Smooth muscle cell (in vitro differentiated cells): ENCODE measurements around the gene SPA17. TPM values are rescaled to one million over a fixed set of nuclear protein-coding genes. Genes with fewer than 3 reads are reported as not detected.
A peak's percentile ranks its signal among the peaks of the same experiment; 100 is the strongest.

Experiments
- DNase-seq: peaks from one replicate; lab custom pipeline; 2025; ENCODE audit not compliant: unreplicated experiment; lab: John Stamatoyannopoulos, UW
- H2AFZ ChIP-seq: fragments of 200-600 bp; sonication (generic); 2 replicates; pipeline ENCODE4 v1.6.0; 2016; ENCODE audit warnings: antibody characterized with exemption, low read depth, mild to moderate bottlenecking
- H3F3A ChIP-seq: fragments of 200-600 bp; sonication (generic); 2 replicates; pipeline ENCODE4 v1.6.0; 2017; ENCODE audit warnings: antibody characterized with exemption, low read depth
- H3K27ac ChIP-seq: fragments of 200-600 bp; sonication (generic); 2 replicates; pipeline ENCODE4 v1.5.1; 2016; ENCODE audit warnings: low read depth, mild to moderate bottlenecking
- H3K27me3 ChIP-seq: fragments of 200-600 bp; sonication (generic); 2 replicates; pipeline ENCODE4 v1.6.1; 2016; ENCODE audit warnings: low read depth, mild to moderate bottlenecking
- H3K36me3 ChIP-seq: fragments of 200-600 bp; sonication (generic); 2 replicates; pipeline ENCODE4 v1.5.1; 2016; ENCODE audit warnings: low read depth
- H3K4me1 ChIP-seq: fragments of 200-600 bp; sonication (generic); 2 replicates; pipeline ENCODE4 v1.5.1; 2016; ENCODE audit warnings: low read depth
- H3K4me2 ChIP-seq: fragments of 200-600 bp; sonication (generic); 2 replicates; pipeline ENCODE4 v1.6.0; 2016; ENCODE audit warnings: mild to moderate bottlenecking
- H3K4me3 ChIP-seq: fragments of 200-600 bp; sonication (generic); 2 replicates; pipeline ENCODE4 v1.5.1; 2016; ENCODE audit warnings: mild to moderate bottlenecking
- H3K79me2 ChIP-seq: fragments of 200-600 bp; sonication (generic); 2 replicates; pipeline ENCODE4 v1.6.0; 2016; ENCODE audit warnings: low read depth, mild to moderate bottlenecking
- H3K9ac ChIP-seq: fragments of 200-600 bp; sonication (generic); 2 replicates; pipeline ENCODE4 v1.6.0; 2016; ENCODE audit warnings: low read depth
- H3K9me3 ChIP-seq: fragments of 200-600 bp; sonication (generic); replicated peaks from 2 replicates; pipeline ENCODE4 v1.5.1; 2016; ENCODE audit warnings: low read depth
- H4K20me1 ChIP-seq: fragments of 200-600 bp; sonication (generic); 2 replicates; pipeline ENCODE4 v1.6.0; 2016; ENCODE audit warnings: low read depth
- WGBS: methylation state at CpG from one replicate; pipeline ENCODE4 v1.1.7; 2016; ENCODE audit warnings: low lambda C conversion rate; 5-methylcytosine and 5-hydroxymethylcytosine counted together
- polyA plus RNA-seq: library from polyadenylated mRNA; unstranded; fragments of >200 nt; fragmentation: Nextera tagmentation; extraction: Ambion mirVana; gene quantifications from 2 replicates; pipeline ENCODE4 v1.2.1, GENCODE V29; 2016
- total RNA-seq: library from RNA; depleted of rRNA; stranded (reverse); fragments of >200 nt; gene quantifications from 2 replicates; pipeline ENCODE4 v1.2.3, GENCODE V29; 2014
- TF ChIP-seq, protein P1 (sequence below): fragments of 200-600 bp; sonication (generic); IDR thresholded peaks from 2 replicates; pipeline ENCODE4 v1.5.1; 2017; ENCODE audit warnings: borderline replicate concordance, mild to moderate bottlenecking, antibody characterized with exemption; ENCODE audit not compliant: insufficient read depth, poor library complexity, severe bottlenecking

Gene SPA17
- total and polyA plus RNA-seq, 2 experiments from 2014 or later: 6.1 to 7.4 TPM

DNA sequence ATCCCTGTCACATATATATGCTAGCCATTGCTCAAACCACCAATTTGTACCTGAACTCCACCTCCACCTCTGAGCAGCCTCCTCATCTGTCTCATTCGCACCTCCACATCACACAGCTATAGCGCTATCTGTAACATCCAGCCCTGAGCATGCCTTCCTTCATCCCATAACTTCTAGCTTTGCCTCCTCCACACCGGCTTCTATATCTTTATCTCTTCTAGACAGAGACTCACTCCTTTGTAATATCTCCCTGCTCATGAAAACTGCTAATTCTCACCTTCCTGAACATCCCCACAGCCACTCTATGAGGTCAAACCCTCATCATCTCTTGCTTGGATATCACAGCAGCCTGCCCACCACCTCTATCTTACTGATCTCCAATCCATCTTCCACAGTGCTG is 6.1 kb upstream of the SPA17 start:
- no peaks in the 10 kb centered on the region for H4K20me1 ChIP-seq
- TF ChIP-seq, protein P1, sequence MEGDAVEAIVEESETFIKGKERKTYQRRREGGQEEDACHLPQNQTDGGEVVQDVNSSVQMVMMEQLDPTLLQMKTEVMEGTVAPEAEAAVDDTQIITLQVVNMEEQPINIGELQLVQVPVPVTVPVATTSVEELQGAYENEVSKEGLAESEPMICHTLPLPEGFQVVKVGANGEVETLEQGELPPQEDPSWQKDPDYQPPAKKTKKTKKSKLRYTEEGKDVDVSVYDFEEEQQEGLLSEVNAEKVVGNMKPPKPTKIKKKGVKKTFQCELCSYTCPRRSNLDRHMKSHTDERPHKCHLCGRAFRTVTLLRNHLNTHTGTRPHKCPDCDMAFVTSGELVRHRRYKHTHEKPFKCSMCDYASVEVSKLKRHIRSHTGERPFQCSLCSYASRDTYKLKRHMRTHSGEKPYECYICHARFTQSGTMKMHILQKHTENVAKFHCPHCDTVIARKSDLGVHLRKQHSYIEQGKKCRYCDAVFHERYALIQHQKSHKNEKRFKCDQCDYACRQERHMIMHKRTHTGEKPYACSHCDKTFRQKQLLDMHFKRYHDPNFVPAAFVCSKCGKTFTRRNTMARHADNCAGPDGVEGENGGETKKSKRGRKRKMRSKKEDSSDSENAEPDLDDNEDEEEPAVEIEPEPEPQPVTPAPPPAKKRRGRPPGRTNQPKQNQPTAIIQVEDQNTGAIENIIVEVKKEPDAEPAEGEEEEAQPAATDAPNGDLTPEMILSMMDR: no peak
- no peak overlapping the region for H2AFZ ChIP-seq
- no peaks in the 10 kb centered on the region for H3K79me2 ChIP-seq
- H3K9me3 ChIP-seq: no peaks in the 10 kb centered on the region
- no peak overlapping the region for H3K27ac ChIP-seq
- no peak overlapping the region for H3K4me2 ChIP-seq
- no peaks in the 10 kb centered on the region for H3K4me1 ChIP-seq
- H3K36me3 ChIP-seq: no peaks in the 10 kb centered on the region
- H3K27me3 ChIP-seq: no peaks in the 10 kb centered on the region
- no peak for DNase-seq
- 90% methylated on average over 3 of the region's 3 CpGs for WGBS
- no peaks in the 10 kb centered on the region for H3F3A ChIP-seq
- no peak overlapping the region for H3K9ac ChIP-seq
- H3K4me3 ChIP-seq: no peak overlapping the region

GRCh38 chr11:124669193-124669592 is 4.5 kb upstream of the SPA17 start:
- 26% methylated on average over 8 of the region's 8 CpGs for WGBS
- Histone ChIP-seq H3K4me2 (no peak overlapping the region), H3K4me1 (no peaks in the 10 kb centered on the region), H3K36me3 (no peaks in the 10 kb centered on the region), H3K27ac (no peak overlapping the region), H2AFZ (no peak overlapping the region), H3K9ac (no peak overlapping the region), H3K9me3 (no peaks in the 10 kb centered on the region), H3K79me2 (no peaks in the 10 kb centered on the region), H3K27me3 (no peaks in the 10 kb centered on the region), H3K4me3 (no peak overlapping the region), H3F3A (no peaks in the 10 kb centered on the region), H4K20me1 (no peaks in the 10 kb centered on the region)
- TF ChIP-seq, protein P1: peak; percentile 72
- no peak for DNase-seq

DNA sequence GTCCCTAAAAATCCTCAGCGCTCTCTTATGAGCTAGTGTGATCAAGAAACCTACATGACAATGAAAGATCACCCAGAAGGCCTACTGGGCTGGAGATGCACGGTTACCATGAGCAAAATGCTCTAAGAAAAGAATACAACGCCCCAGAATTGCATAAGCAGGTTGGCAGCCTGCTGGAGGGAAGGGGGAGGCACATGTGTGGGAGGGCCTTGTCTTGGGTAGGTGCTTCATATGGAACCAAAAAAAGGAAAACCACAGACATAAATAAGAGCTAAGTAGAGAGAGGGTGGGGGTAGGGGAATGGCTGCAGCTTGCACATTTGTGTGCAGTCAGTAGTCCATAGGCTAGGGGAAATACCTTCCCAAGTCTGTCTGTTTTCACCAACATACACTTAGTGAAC is 3.0 kb upstream of the SPA17 start:
- Histone ChIP-seq H2AFZ (no peak overlapping the region), H3K36me3 (no peaks in the 10 kb centered on the region), H3K9ac (no peak overlapping the region), H3K27ac (no peak overlapping the region), H3K4me3 (no peak overlapping the region), H4K20me1 (no peaks in the 10 kb centered on the region), H3K27me3 (no peaks in the 10 kb centered on the region), H3K9me3 (no peaks in the 10 kb centered on the region), H3F3A (no peaks in the 10 kb centered on the region), H3K4me1 (peaks cover 8% of the 10 kb centered on the region), H3K4me2 (no peak overlapping the region), H3K79me2 (no peaks in the 10 kb centered on the region)
- no peak for DNase-seq
- TF ChIP-seq, protein P1: no peak
- 79% methylated on average over 3 of the region's 3 CpGs for WGBS

DNA sequence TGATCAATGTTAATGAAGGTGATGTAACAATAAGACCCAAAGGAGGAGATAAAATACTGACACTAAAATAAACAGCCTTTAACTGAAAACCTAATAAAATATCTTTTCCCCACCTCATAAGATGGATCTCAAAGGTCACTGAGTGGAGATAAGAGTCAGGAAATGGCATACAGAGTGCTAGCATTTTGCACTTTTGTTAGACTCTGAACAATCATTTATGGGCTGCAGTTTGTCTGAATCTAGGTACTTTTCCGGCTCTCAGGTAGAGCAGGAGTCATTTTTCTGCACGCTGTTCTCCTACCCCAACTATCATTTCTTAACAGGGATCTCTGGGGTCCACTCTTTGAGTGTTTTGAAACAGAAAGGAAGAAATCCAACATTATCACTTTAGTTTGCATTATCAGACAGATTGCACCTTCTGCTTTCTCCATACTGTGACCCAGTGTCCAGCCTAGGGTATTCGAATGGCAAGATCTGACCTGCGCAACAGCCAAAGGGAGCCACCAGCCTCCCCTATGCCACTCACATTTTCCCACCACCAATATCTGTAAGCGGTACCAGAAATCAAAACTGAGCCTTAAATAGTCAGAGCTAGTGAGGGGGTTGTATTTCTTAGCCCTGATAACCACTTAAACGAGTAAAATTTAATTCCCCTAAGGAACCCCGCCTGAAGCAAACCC is 1.0 kb upstream of the SPA17 start:
- DNase-seq: no peak
- Histone ChIP-seq H3K36me3 (no peaks in the 10 kb centered on the region), H3F3A (no peaks in the 10 kb centered on the region), H2AFZ (peak overlapping the region; percentile 99), H3K4me3 (peak overlapping the region; percentile 82), H4K20me1 (no peaks in the 10 kb centered on the region), H3K9me3 (no peaks in the 10 kb centered on the region), H3K27me3 (no peaks in the 10 kb centered on the region), H3K4me1 (peaks cover 8% of the 10 kb centered on the region), H3K27ac (no peak overlapping the region), H3K79me2 (no peaks in the 10 kb centered on the region), H3K9ac (peak overlapping the region; percentile 91), H3K4me2 (peak overlapping the region; percentile 100)
- TF ChIP-seq, protein P1: no peak
- 64% methylated on average over 7 of the region's 7 CpGs for WGBS
